OCI-LY7 (cell line): Measurements from ENCODE around the gene SLC17A2. TPM values are rescaled to one million over a fixed set of nuclear protein-coding genes. Genes with fewer than 3 reads are reported as not detected.
A peak's percentile ranks its signal among the peaks of the same experiment; 100 is the strongest.

ENCODE experiments used
- BruUV-seq: library from RNA; stranded (reverse); fragments of 400-500 nt; replicated peaks from 2 replicates; lab custom pipeline; 2021; lab: Mats Ljungman, UMichigan
- CTCF ChIA-PET: fragments of 300-600 bp; sonication (Branson Sonifier 250); formaldehyde crosslinking; loops from one replicate; lab custom pipeline; 2022; ENCODE audit warnings: antibody characterized with exemption; ENCODE audit not compliant: unreplicated experiment; lab: Charles Lee
- POLR2A ChIA-PET: fragments of 300-600 bp; sonication (Branson Sonifier 250); formaldehyde crosslinking; loops from one replicate; lab custom pipeline; 2022; ENCODE audit warnings: antibody characterized with exemption; lab: Charles Lee
- DNase-seq: peaks from one replicate; pipeline ENCODE4 v3.0.0-alpha.2; 2015; ENCODE audit warnings: low spot score
- H2AFZ ChIP-seq: fragments of 200-600 bp; sonication (generic), shearing (Covaris generic); 2 replicates; pipeline ENCODE4 v1.6.1; 2014; ENCODE audit warnings: mild to moderate bottlenecking, antibody characterized with exemption, low read length, moderate library complexity
- H3K27ac ChIP-seq: fragments of 200-600 bp; sonication (generic); 2 replicates; pipeline ENCODE4 v1.5.1; 2014; ENCODE audit warnings: mixed run types, low read depth, mild to moderate bottlenecking, moderate library complexity, low read length, inconsistent platforms; ENCODE audit not compliant: poor library complexity, severe bottlenecking
- H3K36me3 ChIP-seq: fragments of 200-600 bp; sonication (generic); 2 replicates; pipeline ENCODE4 v1.6.1; 2014; ENCODE audit warnings: mild to moderate bottlenecking, antibody characterized with exemption, low read length, moderate library complexity, mixed read lengths; ENCODE audit not compliant: insufficient read depth
- H3K4me1 ChIP-seq: fragments of 200-600 bp; sonication (generic); 2 replicates; pipeline ENCODE4 v1.5.1; 2014; ENCODE audit warnings: mild to moderate bottlenecking, low read length; ENCODE audit not compliant: insufficient read depth, poor library complexity, severe bottlenecking
- H3K4me2 ChIP-seq: fragments of 200-600 bp; sonication (generic); 2 replicates; pipeline ENCODE4 v1.6.1; 2014; ENCODE audit warnings: mild to moderate bottlenecking, low read length
- H3K4me3 ChIP-seq: fragments of 200-600 bp; sonication (generic); 2 replicates; pipeline ENCODE4 v1.5.1; 2014; ENCODE audit warnings: mild to moderate bottlenecking, low read depth, low read length; ENCODE audit not compliant: poor library complexity, severe bottlenecking
- H3K79me2 ChIP-seq: fragments of 200-600 bp; sonication (generic); 2 replicates; pipeline ENCODE4 v1.6.1; 2016; ENCODE audit warnings: low read depth, mild to moderate bottlenecking, low read length, moderate library complexity, mixed read lengths; ENCODE audit not compliant: insufficient read depth
- H3K9me2 ChIP-seq: fragments of 200-600 bp; sonication (generic); 2 replicates; pipeline ENCODE4 v1.6.1; 2016; ENCODE audit warnings: mild to moderate bottlenecking, low read length, mixed read lengths; ENCODE audit not compliant: insufficient read depth
- H3K9me3 ChIP-seq: fragments of 200-600 bp; sonication (generic); 2 replicates; pipeline ENCODE4 v1.6.1; 2014; ENCODE audit warnings: mild to moderate bottlenecking, mixed run types, low read length, mixed read lengths
- H4K20me1 ChIP-seq: fragments of 200-600 bp; sonication (generic); 2 replicates; pipeline ENCODE4 v1.6.1; 2014; ENCODE audit warnings: mild to moderate bottlenecking, antibody characterized with exemption, low read length, moderate library complexity, mixed read lengths; ENCODE audit not compliant: insufficient read depth
- CTCF ChIP-seq: fragments of 200-600 bp; sonication (generic); conservative IDR thresholded peaks from 2 replicates; pipeline ENCODE4 v1.5.1; 2014; ENCODE audit warnings: mild to moderate bottlenecking, antibody characterized with exemption, low read length, moderate library complexity, mixed read lengths
- EZH2phosphoT487 ChIP-seq: fragments of 200-600 bp; sonication (generic); IDR thresholded peaks from 2 replicates; pipeline ENCODE4 v1.6.1; 2018; ENCODE audit warnings: low read depth, borderline replicate concordance, mild to moderate bottlenecking, mixed run types, antibody characterized with exemption, low read length, moderate library complexity, mixed read lengths
- intact Hi-C: fragments of 100-400 bp; cut with micrococcal nuclease; formaldehyde crosslinking; loops from one replicate; pipeline ENCODE4 v1.10.0; 2022; ENCODE audit not compliant: unreplicated experiment
- total RNA-seq, 2 experiments: library from RNA; depleted of rRNA in 1 of 2; stranded (reverse); fragments of >200 nt in 1 of 2; shearing (Covaris generic) in 1 of 2; gene quantifications; 2 replicates each; pipeline ENCODE4 v1.2.3, GENCODE V29; 2014 to 2022

SLC17A2 gene
- total RNA-seq, 2 experiments from 2014 or later = not detected

- no peaks in the 10 kb centered on the region for H4K20me1 ChIP-seq
- TSS peak; percentile 97 for BruUV-seq
- intact Hi-C loops = loop anchor here (1.0 kb wide), 2 partner anchors 31 to 59 kb away; a partner anchor contains a TSS
- POLR2A ChIA-PET = interaction anchor here (0.8 to 3.4 kb wide), 5 partner anchors 8 to 62 kb away, joined by 3 to 25 read pairs (median 6); a partner anchor contains a TSS
- H2AFZ ChIP-seq = peak within 1 kb of the TSS; percentile 75
- no peak; the same call in 1 of the 2 replicates for TF ChIP-seq CTCF
- no peak for TF ChIP-seq EZH2phosphoT487
- peak; percentile 94 for DNase-seq
- H3K9me2 ChIP-seq = no peaks in the 10 kb centered on the region
- H3K79me2 ChIP-seq = peaks cover 44% of the 10 kb centered on the region
- CTCF ChIA-PET = interaction anchor here (0.9 to 1.1 kb wide), 2 partner anchors 9 to 36 kb away, joined by 3 read pairs; no protein-coding TSS in a partner anchor
- H3K9me3 ChIP-seq = peaks cover 31% of the 10 kb centered on the region; the same call in 1 of the 2 replicates
- H3K36me3 ChIP-seq = peaks cover 40% of the 10 kb centered on the region
- peak within 1 kb of the TSS; percentile 96 for H3K4me3 ChIP-seq
- peak within 1 kb of the TSS; percentile 89 for H3K4me2 ChIP-seq
- H3K27ac ChIP-seq = peak within 1 kb of the TSS; percentile 94
- peaks cover 56% of the 10 kb centered on the region for H3K4me1 ChIP-seq
These were observed 31.9 kb upstream of the SLC17A2 start, which contains the start of gene TRIM38 for GRCh38 chr6:25962149-25963127. TSS of gene TRIM38 (plus strand) at chr6:25962802. CDS start at chr6:25966523, 3,721 bp downstream.

GRCh38 chr6:25961619-25962148 lies 31.2 kb upstream of the SLC17A2 start:
- Histone ChIP-seq H3K79me2 (peaks cover 37% of the 10 kb centered on the region), H3K9me3 (peaks cover 31% of the 10 kb centered on the region; the same call in 1 of the 2 replicates), H4K20me1 (no peaks in the 10 kb centered on the region), H3K36me3 (peaks cover 32% of the 10 kb centered on the region), H3K9me2 (no peaks in the 10 kb centered on the region), H3K4me1 (peaks cover 49% of the 10 kb centered on the region), H2AFZ (peak overlapping the region; percentile 75), H3K4me2 (peak overlapping the region; percentile 89), H3K27ac (peak overlapping the region; percentile 94), H3K4me3 (peak overlapping the region; percentile 96)
- intact Hi-C loops = loop anchor here (1.0 kb wide), 2 partner anchors 32 to 60 kb away; a partner anchor contains a TSS
- POLR2A ChIA-PET = interaction anchor here (1.5 to 3.4 kb wide), 4 partner anchors 9 to 63 kb away, joined by 3 to 25 read pairs (median 15); a partner anchor contains a TSS
- BruUV-seq = no TSS peak
- TF ChIP-seq CTCF (peak; percentile 64), EZH2phosphoT487 (no peak)
- DNase-seq = peak; percentile 34
- CTCF ChIA-PET = interaction anchor here (0.9 to 1.1 kb wide), 2 partner anchors 9 to 37 kb away, joined by 3 read pairs; no protein-coding TSS in a partner anchor
